Measurements from ENCODE around the gene MAPK8IP3. TPM values are rescaled to one million over a fixed set of nuclear protein-coding genes. Genes with fewer than 3 reads are reported as not detected.
A peak's percentile ranks its signal among the peaks of the same experiment; 100 is the strongest.
"Not testable (repeated sequence)": the region's sequence is repeated elsewhere in the genome, so short reads cannot be mapped to it uniquely, and the experiment has no call there.

MAPK8IP3 gene
- total RNA-seq, 1 donor, result 179 TPM

GRCh38 chr16:1708083-1708767 lies 2.2 kb downstream of the MAPK8IP3 start:
- no peak for DNase-seq (ENCODE audit: low read depth in 2 of 3, low spot score in 2 of 3)

DNA sequence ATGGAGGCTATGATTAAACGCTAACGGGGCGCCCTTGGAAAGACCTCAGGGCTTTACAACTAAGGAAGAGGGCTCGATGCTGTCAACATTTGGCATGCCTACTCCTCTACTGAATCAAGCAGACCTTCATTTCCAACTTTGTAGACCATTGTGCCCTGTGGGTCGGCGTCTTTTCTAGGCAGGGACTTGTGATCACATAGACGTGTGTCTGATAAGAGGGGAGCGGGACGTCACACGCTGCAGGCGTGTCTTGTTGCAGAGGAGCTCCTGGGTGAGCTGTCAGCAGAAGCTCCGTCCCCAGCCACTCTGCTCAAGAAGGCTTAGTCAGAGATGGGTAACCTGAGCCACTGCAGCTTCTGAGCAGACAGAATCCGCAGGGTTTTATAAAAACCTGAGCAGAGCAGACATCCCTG lies 2.8 kb downstream of the MAPK8IP3 start:
- no peak for DNase-seq (ENCODE audit: low read depth in 2 of 3, low spot score in 2 of 3)

GRCh38 chr16:1709356-1709755 lies 3.4 kb downstream of the MAPK8IP3 start:
- no peak for DNase-seq (ENCODE audit: low read depth in 2 of 3, low spot score in 2 of 3)

DNA sequence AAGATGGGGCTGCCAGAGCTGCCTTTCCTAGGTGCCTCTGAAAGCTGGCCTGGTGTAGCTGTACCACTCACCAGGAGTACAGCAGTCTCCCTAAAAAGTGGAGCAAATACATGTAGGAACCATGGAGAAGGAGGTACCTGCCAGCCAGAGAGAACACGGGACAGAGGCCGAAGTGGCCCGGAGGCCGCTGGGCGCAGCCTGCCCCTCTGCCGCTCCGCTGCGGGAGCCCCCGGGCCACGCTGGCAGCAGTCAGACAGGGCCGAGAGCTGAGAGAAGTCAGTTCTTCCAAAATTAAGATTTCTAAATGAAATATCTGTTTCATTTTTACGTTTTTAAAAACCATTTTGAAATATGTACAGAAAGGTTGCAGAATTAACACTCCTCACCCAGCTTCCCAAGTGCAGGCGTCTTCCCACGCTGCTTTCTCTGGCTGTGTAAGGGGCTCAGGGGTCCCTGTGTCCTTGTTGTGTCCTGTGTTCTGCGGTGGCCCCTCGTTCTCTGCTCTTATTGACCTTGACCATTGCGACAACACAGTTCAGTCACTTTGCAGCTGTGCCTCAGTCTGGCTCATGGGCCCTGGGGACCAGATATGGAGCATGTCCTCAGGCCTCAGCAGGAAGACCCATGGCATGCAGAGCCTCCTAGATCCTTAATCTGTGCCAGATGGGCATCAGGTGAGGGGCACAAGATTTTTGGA lies 5.0 kb downstream of the MAPK8IP3 start:
- no peak for DNase-seq (ENCODE audit: low read depth in 2 of 3, low spot score in 2 of 3)

GRCh38 chr16:1712791-1713261 lies 6.8 kb downstream of the MAPK8IP3 start:
- peak in 2 of 3 donors; percentile 43 to 65 for DNase-seq (ENCODE audit: low read depth in 2 of 3, low spot score in 2 of 3)

DNA sequence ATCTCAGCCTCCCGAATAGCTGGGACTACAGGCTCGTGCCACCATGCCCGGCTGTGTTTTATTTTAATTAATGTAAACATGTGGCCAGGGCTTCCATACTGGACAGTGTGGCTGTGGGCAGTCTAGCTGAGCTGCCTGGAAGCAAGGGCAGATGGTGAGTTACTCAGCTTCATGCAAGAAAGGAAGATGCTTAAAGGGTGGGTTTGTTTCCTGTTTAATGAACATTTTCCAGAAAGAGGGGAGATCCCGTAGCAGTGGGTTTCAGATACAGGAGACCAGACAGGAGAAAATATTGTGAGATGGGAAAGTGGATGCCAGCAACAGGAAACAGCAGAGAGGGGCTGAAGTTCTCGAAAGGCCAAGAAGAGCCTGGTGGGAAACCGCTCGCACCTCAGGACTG lies 7.3 kb downstream of the MAPK8IP3 start:
- no peak for DNase-seq (ENCODE audit: low read depth in 2 of 3, low spot score in 2 of 3)

- DNase-seq (ENCODE audit: low read depth in 2 of 3, low spot score in 2 of 3), result no peak
Observed at GRCh38 chr16:1713933-1714332, 7.9 kb downstream of the MAPK8IP3 start.

DNA sequence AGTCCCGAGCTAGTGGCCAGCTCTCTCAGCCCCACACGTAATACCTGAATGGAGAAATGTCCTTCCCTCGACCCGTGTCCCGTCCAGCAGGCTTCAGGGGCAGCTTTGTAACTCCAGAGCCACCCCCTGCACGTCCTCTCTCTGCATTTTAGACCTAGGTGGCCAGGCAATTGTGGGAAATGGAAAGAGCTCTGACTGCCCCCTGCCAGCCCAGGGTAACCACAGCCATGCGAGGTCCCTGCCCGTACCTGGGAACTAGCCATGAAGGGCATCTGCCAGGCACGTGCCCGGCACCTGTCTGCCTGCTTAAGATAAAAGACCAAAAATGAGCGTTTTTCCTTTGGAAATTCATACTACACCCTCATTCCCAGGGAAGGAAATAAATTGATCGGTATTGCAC lies 9.2 kb downstream of the MAPK8IP3 start:
- no peak for DNase-seq (ENCODE audit: low read depth in 2 of 3, low spot score in 2 of 3)

DNA sequence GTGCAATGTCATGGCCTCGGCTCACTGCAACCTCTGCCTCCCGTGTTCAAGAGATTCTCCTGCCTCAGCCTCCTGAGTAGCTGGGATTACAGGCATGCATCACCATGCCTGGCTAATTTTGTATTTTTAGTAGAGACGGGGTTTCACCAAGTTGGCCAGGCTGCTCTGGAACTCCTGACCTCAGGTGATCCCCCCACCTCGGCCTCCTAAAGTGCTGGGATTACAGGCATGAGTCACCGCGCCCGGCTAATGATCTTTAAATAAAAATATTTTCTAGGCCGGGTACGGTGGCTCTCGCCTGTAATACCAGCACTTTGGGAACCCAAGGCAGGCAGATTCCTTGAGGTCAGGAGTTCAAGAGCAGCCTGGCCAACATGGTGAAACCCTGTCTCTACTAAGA lies 12.2 kb downstream of the MAPK8IP3 start:
- not testable (repeated sequence) for DNase-seq (ENCODE audit: low read depth in 2 of 3, low spot score in 2 of 3)

GRCh38 chr16:1719559-1720229 lies 13.7 kb downstream of the MAPK8IP3 start:
- peak in 1 of 3 donors; percentile 12 for DNase-seq (ENCODE audit: low read depth in 2 of 3, low spot score in 2 of 3)

GRCh38 chr16:1721372-1721771 lies 15.4 kb downstream of the MAPK8IP3 start:
- no peak for DNase-seq (ENCODE audit: low read depth in 2 of 3, low spot score in 2 of 3)

- peak; percentile 21 to 58 (median 43) for DNase-seq (ENCODE audit: low read depth in 2 of 3, low spot score in 2 of 3)
Observed at GRCh38 chr16:1723450-1724147, 17.6 kb downstream of the MAPK8IP3 start.

DNA sequence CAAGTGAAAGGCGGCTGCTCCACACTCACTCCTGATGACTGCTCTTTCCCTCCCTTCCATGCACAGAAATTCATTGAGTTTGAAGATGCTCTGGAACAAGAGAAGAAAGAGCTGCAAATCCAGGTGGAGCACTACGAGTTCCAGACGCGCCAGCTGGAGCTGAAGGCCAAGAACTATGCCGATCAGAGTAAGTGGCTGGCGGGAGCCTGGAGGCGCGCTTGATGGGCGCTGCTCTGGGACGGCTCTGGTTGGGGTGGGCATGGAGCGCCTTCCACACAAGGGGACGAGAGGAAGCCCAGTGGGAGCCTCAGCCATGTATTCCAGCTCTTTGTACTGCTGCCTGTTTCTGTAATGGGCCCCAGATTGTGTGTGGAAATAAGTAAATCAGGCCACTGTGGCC lies 18.5 kb downstream of the MAPK8IP3 start:
- no peak for DNase-seq (ENCODE audit: low read depth in 2 of 3, low spot score in 2 of 3)

DNA sequence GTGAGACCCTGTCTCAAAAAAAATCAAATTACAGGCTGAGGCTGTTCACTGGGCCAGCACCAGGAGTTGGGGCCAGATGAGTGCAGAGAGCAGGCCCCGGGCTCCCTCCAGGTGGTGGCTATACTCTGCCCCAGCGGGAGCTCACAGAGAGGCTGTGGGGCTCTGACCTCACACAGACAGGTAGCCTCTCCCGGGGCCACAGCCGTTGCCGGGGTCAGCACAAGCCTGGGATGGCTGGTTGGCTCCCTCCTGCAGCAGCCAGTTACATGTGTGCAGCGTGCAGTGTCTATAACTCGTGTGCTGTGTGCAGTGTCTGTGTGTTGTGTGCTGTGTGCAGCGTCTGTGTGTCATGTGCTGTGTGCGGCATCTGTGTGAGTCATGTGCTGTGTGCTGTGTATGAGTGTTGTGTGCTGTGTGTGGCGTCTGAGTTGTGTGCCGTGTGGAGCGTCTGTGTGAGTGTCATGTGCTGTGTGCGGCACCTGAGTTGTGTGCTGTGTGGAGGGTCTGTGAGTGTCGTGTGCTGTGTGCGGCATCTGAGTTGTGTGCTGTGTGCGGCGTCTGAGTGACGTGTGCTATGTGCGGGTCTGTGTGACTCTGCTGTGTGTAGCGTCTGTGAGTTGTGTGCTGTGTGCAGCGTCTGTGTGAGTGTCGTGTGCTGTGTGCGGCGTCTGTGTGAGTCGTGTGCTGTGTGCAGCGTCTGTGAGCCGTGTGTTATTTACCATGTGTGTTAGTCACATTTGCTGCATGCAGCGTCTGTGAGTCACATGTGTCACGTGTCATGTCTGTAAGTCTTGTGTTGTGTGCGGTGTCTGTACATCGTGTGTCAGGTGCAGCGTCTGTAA lies 20.9 kb downstream of the MAPK8IP3 start:
- DNase-seq (ENCODE audit: low read depth in 2 of 3, low spot score in 2 of 3), result no peak

- DNase-seq (ENCODE audit: low read depth in 2 of 3, low spot score in 2 of 3), result no peak
Observed at GRCh38 chr16:1727651-1728624, 21.9 kb downstream of the MAPK8IP3 start.

DNA sequence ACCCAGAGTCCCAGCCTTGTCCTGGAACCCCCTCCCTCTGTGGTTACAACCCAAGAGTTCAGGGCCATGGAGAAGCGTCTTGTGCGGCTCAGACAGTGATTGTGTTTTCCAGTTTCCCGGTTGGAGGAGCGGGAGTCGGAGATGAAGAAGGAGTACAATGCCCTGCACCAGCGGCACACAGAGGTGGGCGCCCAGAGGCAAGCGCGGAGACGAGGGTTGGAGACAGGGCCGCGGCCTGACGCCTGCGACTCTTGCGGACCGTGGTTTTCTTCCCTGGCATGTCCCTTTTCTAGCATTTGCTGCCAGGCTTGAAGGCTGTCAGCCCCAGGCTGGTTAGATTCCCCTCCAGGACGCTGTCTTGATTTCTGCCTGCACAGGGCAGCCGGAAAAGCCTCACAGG lies 23.0 kb downstream of the MAPK8IP3 start:
- DNase-seq (ENCODE audit: low read depth in 2 of 3, low spot score in 2 of 3), result no peak

DNA sequence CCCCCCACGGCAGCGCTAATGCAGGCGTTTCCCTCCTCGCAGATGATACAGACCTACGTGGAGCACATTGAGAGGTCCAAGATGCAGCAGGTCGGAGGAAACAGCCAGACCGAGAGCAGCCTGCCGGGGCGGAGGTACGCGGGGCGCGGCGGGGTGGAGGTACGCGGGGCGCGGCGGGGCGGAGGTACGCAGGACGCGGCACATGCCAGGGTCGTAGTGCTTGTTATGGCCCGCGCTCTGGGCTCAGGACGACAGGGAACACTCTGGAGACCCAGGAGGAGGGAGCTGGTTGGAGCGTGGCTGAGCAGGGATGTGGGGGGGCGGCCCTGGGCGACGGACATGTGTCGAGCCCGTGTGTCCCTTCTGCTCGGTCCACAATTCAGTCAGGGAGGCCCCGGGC lies 23.4 kb downstream of the MAPK8IP3 start:
- no peak for DNase-seq (ENCODE audit: low read depth in 2 of 3, low spot score in 2 of 3)

GRCh38 chr16:1731073-1731472 lies 25.1 kb downstream of the MAPK8IP3 start:
- no peak for DNase-seq (ENCODE audit: low read depth in 2 of 3, low spot score in 2 of 3)

DNA sequence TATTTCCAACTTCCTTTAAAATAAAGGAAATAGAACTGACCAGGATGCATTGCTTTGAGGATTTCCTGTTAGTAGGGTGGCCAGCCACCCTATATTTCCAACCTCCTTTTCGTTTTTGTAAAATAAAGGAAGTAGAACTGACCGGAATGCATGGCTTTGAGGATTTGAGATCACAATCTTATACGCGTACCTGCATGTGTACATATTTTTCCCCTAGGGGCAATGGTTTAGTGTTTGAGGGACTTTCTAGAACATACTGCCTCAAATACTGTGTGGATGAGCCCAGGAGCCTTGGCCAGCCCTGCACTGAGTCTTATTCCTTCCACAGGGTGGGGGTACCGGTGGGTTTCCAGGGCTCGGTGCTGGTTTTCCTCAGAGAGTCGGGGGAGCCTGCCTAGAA lies 25.6 kb downstream of the MAPK8IP3 start:
- DNase-seq (ENCODE audit: low read depth in 2 of 3, low spot score in 2 of 3), result no peak

Data from hematopoietic multipotent progenitor cell (in vitro differentiated cells).